NCI-H187 treated with DMSO at 0.1 percent for 48 hours (cell line): ENCODE measurements around the gene ALOX5.

Experiments
- DNase-seq: peaks from one replicate; lab custom pipeline; 2025; lab: John Stamatoyannopoulos, UW

ALOX5 gene

DNA sequence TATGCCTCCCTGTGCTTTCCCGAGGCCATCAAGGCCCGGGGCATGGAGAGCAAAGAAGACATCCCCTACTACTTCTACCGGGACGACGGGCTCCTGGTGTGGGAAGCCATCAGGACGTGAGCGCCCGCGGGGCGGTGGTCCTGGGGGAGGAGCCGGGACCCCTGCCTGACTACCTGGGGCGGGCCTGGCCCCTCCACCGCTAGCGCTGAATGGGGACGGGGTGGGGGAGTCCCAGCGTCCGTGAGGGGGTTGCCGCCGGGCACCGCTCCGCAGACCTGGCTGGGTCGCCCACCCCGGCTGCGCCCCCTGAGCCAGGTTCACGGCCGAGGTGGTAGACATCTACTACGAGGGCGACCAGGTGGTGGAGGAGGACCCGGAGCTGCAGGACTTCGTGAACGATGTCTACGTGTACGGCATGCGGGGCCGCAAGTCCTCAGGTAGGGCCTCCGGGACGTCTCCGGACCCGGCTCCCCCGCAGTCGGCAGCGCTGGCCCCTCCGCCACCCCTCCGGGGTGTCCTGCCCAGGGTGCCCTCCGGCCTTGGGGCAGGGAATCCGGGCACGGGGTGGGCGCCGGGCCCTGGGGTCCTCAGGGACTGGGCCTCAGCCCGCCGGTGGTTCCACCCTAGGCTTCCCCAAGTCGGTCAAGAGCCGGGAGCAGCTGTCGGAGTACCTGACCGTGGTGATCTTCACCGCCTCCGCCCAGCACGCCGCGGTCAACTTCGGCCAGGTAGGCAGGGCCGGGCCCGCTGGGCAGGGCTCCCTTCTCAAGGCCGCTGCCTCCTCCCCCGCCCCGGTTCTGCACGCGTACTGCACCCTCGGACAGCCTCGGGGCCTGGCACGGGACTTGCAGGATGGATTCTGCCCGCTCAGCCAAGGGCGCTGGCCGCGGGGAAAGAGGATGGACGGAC, 69.3 kb downstream of the ALOX5 start:
- no peak for DNase-seq

- no peak for DNase-seq
Observed at GRCh38 chr10:45444022-45444421, 70.0 kb downstream of the ALOX5 start.

GRCh38 chr10:45444976-45445898, 71.2 kb downstream of the ALOX5 start:
- no peak for DNase-seq

DNA sequence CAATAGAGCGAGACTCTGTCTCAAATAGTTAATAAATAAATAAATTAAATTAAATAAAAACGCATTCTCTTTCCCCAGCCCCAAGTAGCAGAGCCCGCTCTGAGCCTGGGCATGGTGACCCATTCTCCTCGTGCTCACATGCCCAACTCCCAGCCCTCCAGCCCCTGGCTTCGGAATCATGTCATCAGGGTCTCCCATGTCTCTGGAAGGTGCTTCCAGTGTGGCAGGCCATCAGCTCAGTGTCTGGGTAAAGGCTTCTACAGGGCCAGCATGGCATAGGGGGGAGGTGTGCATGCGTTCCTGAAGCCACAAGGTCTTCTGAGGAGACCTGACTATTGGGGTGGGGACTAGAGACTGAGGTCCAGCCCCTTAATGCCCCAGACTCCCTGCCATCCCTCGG, 72.8 kb downstream of the ALOX5 start:
- DNase-seq, result no peak

- no peak for DNase-seq
Observed at GRCh38 chr10:45447416-45447815, 73.4 kb downstream of the ALOX5 start.

GRCh38 chr10:45450866-45451265, 76.8 kb downstream of the ALOX5 start:
- no peak for DNase-seq

GRCh38 chr10:45451407-45451806, 77.4 kb downstream of the ALOX5 start:
- DNase-seq, result no peak

DNA sequence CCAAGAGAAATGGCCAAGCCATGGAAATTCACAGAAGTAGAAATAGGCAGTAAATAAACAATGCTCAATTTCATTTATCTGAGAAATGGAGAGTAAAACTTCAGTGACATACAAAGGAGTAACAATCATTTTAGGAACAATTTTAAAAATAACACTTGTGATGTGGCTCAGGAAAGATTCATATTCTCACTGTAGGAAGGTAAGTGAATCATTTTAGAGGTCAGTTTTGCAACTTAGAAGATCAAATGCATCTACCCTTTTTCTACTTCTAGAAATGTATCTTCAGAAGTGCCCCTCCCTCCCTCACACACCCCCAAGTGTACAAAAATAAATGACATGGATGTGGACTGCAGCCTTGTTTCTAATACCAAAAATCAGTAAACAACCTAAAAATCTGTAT, 78.3 kb downstream of the ALOX5 start:
- DNase-seq, result no peak

DNA sequence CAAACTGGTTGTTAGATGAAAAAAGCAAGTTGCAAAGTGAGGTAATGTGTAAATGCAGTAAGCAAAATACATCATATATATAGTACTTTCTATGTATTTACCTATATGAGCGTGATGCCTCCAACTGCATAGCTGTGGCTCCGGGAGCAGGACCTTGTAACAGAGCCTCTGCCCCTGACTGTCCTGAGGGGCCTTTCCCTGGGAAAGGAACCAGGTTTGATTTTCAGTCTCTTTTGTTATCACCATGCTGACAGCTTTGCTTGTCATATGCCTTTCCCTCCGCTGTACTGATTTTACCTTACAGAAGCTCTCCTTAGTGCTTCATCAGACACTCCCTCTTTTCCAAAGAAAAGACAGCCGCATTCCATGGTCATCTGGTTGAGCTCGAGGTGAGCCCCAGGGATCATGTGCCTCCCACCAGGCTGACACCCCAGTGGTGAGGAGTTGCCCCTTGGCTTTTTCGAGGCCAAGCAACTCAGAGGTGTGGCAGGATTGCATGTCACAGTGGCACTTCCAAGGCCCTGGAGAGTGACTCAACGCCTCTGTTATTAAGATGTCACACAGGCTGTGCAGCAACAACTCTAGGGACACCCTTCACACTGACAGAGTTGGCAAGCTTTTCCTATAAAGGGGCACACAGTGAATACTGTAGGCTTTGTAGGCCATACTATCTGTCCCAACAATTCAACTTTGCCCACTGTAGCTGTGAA, 78.9 kb downstream of the ALOX5 start:
- no peak for DNase-seq

DNA sequence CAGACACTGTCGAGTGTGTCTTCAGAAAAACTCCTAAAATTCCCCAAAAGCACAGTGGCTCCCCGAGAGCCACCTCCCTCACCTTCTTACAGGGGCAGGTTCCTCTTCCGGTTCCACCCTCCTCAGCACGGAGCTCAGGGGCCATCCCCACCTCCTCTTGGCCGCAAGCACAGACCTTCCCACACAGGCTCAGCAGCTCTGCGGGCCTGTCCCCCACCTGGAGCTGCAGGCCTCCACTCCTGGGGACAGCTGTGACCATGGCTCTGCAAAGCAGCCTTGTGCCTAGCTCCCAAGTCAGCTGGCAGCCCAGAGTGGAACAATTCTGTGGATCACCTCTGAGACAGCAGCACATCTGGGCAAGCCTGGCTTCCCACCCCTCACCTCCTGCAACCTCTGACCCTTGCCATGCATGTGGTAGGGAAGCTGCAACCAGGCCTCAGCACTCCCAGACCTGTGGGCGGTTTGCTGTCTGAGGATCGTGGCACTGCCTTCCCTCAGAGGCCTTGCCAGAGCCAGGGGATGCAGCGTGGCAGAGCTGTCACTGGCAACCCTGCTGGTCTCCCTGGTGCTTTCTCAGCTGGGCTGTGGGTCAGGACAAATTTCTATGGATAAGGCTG, 79.7 kb downstream of the ALOX5 start:
- no peak for DNase-seq

- DNase-seq, result no peak
Observed at GRCh38 chr10:45454262-45454661, 80.2 kb downstream of the ALOX5 start.

DNA sequence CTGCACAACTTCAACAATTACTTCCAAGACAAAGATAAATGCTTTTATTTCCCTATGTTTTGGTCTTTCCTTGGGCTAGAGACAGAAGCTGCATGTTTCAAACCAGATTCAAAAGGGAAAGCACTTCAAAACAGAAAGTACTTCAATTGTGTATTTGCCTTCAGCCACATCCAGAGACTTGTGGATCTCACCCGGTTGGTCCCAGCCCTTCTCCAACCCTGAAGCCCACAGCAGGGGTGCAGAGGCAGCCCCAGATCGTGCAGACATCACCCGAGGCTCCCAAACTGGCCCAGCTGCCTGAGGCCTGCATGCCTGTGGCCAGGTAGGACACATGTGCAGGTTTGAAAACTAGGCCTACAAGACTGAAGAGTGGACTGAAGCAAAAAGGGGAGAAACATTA, 80.8 kb downstream of the ALOX5 start:
- DNase-seq, result no peak

DNA sequence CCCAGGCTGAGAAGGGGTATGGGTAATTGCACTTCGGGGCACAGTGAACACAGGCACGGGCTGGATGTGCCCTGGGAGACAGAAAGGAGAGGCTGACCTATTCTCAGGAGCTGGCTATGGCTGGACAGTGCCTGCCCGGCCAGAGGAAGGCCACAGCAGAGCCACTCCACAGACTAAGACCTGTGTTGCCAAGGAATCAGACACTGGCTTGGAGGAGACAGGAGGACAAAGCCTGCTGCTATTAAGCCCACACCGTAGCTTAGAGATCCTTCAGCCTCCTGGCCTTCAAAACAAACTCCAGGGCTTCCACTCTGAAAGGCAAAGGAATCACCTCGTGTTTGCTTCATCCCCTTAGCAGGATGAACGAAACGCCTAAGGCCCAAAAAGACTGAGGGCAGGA, 82.2 kb downstream of the ALOX5 start:
- no peak for DNase-seq

- no peak for DNase-seq
Observed at GRCh38 chr10:45456822-45457221, 82.8 kb downstream of the ALOX5 start.

GRCh38 chr10:45457487-45457886, 83.5 kb downstream of the ALOX5 start:
- no peak for DNase-seq

GRCh38 chr10:45460235-45460878, 86.3 kb downstream of the ALOX5 start:
- no peak for DNase-seq

- DNase-seq, result no peak
Observed at GRCh38 chr10:45461034-45461433, 87.0 kb downstream of the ALOX5 start.

DNA sequence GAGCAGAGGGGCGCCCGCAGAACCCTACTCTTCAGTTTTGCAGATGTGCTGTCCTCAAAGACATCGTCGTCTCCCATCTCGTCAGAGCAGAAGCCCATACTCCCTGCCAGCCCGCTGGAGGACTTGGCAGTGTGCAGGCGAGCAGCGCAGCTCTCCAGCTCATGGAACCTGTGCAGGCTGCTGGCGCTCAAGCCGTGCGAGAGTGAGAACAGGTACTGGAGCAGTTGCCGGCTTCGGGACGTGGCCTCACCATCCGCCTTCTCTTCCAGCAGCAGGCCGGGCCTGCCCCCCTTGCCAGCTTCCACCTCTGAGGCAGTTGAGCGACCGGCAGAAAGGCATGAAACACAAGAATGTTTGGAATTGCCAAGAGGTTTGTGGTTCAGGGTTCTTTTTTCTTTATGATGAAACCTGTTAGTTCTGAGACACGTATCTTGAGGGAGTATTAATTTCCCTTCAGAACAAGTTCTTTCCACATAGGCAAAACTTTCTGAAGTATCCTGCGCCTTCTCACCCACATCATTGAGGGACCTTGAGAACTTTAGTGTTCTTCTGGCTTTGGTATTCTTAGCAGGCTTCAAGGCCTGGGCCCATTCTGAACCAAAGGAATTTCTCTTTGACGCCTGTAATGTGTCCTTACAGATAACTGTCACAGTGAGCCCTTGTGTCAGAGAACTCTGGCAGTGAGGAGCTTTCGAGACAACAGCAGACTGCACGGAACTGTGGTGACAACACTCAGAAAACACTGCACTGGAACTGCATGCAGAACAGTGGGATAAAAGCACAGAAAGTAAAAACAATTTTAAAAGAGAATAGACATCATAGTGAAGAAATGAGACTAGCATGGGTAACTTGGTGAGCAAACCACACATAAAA, 89.5 kb downstream of the ALOX5 start:
- DNase-seq, result no peak

DNA sequence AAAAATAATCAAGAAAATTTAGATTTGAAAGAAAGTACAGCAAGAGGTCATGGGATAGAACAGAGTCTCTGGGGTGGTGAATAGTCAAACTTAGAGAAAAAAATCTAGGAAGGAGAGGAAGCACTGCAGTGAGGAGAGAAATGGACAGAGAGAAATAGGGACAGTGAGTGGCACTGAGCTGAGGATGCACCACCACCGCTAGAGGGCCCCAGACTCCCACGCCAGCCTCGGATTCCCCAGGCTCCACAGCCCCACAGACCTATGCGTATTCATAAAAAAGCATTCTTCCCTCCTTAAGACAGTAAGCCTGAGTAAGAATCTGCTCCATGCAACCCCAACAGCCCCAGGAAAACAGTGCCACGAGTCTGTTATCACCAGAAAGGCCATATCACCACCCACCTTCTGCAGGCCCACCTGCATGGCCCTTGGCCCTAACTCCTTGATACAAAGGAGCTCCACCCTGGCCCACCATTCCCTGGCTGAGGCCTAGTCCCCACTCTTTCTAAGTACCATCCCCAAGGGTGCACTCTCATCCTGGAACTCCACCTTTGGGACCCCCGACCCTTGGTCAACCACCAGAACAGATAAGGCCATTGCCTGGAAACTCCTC, 91.0 kb downstream of the ALOX5 start:
- DNase-seq, result no peak

- DNase-seq, result no peak
Observed at GRCh38 chr10:45466784-45467183, 92.8 kb downstream of the ALOX5 start.
